Limb (tissue), 2 donors: Measurements from ENCODE around the gene PPP2CA.

Experiments
- DNase-seq, 2 donors: peaks; one replicate each; pipeline ENCODE4 v3.0.0-alpha.2; 2016; ENCODE audit errors: extremely low spot score in 2 of 2

Gene PPP2CA

GRCh38 chr5:134149571-134150303 lies 76.1 kb downstream of the PPP2CA start:
- DNase-seq: no peak

GRCh38 chr5:134148986-134149539 lies 76.8 kb downstream of the PPP2CA start:
- DNase-seq: no peak

- DNase-seq: no peak
Observed at GRCh38 chr5:134148316-134148715, 77.6 kb downstream of the PPP2CA start.

- DNase-seq: no peak
Observed at GRCh38 chr5:134146651-134147518, 79.0 kb downstream of the PPP2CA start.

GRCh38 chr5:134145779-134146581 lies 79.9 kb downstream of the PPP2CA start:
- DNase-seq: peak; percentile 40 to 79

GRCh38 chr5:134145041-134145757 lies 80.7 kb downstream of the PPP2CA start:
- DNase-seq: no peak
